MCF 10A (cell line): Measurements from ENCODE around the gene PAPOLG. TPM values are rescaled to one million over a fixed set of nuclear protein-coding genes. Genes with fewer than 3 reads are reported as not detected.

Source experiments
- BruUV-seq: library from RNA; stranded (reverse); fragments of 400-500 nt; replicated peaks from 2 replicates; lab custom pipeline; 2021; lab: Mats Ljungman, UMichigan
- CTCF ChIA-PET: fragments of 300-600 bp; sonication (Branson Sonifier 250); formaldehyde crosslinking; extraction: SDS; loops from one replicate; lab custom pipeline; 2021; ENCODE audit warnings: antibody characterized with exemption, inconsistent platforms; lab: Yijun Ruan, JAX
- POLR2A ChIA-PET: fragments of 300-600, 350-650 bp; sonication (Branson Sonifier 250); formaldehyde crosslinking; extraction: SDS; loops from one replicate; lab custom pipeline; 2020; ENCODE audit warnings: antibody characterized with exemption, inconsistent platforms; lab: Yijun Ruan, JAX
- DNase-seq: peaks from one replicate; pipeline ENCODE4 v3.0.0-alpha.2; 2018; ENCODE audit not compliant: unreplicated experiment
- H3K27ac Mint-ChIP-seq: one replicate; pipeline ENCODE4 v1.8.0; 2022; ENCODE audit warnings: mild to moderate bottlenecking, low read depth, mixed read lengths; ENCODE audit not compliant: unreplicated experiment
- H3K27me3 Mint-ChIP-seq: one replicate; pipeline ENCODE4 v1.8.0; 2022; ENCODE audit warnings: mixed read lengths; ENCODE audit not compliant: insufficient read depth, unreplicated experiment
- H3K36me3 Mint-ChIP-seq: one replicate; pipeline ENCODE4 v1.8.0; 2022; ENCODE audit warnings: mild to moderate bottlenecking, moderate library complexity, mixed read lengths; ENCODE audit not compliant: insufficient read depth, unreplicated experiment
- H3K4me1 Mint-ChIP-seq: one replicate; pipeline ENCODE4 v1.8.0; 2022; ENCODE audit warnings: mixed read lengths; ENCODE audit not compliant: insufficient read depth, unreplicated experiment
- H3K4me3 Mint-ChIP-seq: one replicate; pipeline ENCODE4 v1.8.0; 2022; ENCODE audit warnings: mild to moderate bottlenecking, moderate library complexity, mixed read lengths; ENCODE audit not compliant: unreplicated experiment
- H3K9me3 Mint-ChIP-seq: one replicate; pipeline ENCODE4 v1.8.0; 2022; ENCODE audit warnings: mixed read lengths; ENCODE audit not compliant: unreplicated experiment
- CTCF ChIP-seq: fragments of 200-600 bp; IDR thresholded peaks from one replicate; pipeline ENCODE4 v1.8.0; 2022; ENCODE audit warnings: antibody characterized with exemption, mild to moderate bottlenecking; ENCODE audit not compliant: unreplicated experiment
- intact Hi-C: fragments of 100-400 bp; cut with micrococcal nuclease; formaldehyde crosslinking; loops from 2 replicates; pipeline ENCODE4 v1.14.1; 2022
- total RNA-seq: library from RNA; stranded (reverse); gene quantifications from 2 replicates; pipeline ENCODE4 v1.2.3, GENCODE V29; 2022

Gene PAPOLG
- total RNA-seq, 1 experiment from 2014 or later = 16.9 TPM

GRCh38 chr2:60796573-60797509 is 40.8 kb downstream of the PAPOLG start:
- no peak overlapping the region for H3K27ac Mint-ChIP-seq
- H3K27me3 Mint-ChIP-seq = no peaks in the 10 kb centered on the region
- H3K9me3 Mint-ChIP-seq = no peaks in the 10 kb centered on the region
- H3K36me3 Mint-ChIP-seq = peaks cover 74% of the 10 kb centered on the region
- ChIA-PET CTCF (interaction anchor here (0.7 to 1.2 kb wide), 3 partner anchors 70 to 202 kb away, joined by 4 read pairs; no protein-coding TSS in a partner anchor), POLR2A (interaction anchor here (0.6 to 1.4 kb wide), 3 partner anchors 11 to 593 kb away, joined by 3 to 4 read pairs (median 3); no protein-coding TSS in a partner anchor)
- no peak for TF ChIP-seq CTCF
- H3K4me3 Mint-ChIP-seq = no peak overlapping the region
- no TSS peak for BruUV-seq
- no peak for DNase-seq
- no peaks in the 10 kb centered on the region for H3K4me1 Mint-ChIP-seq
- intact Hi-C loops = no loop called here

- H3K27ac Mint-ChIP-seq = no peak overlapping the region
- no peak overlapping the region for H3K4me3 Mint-ChIP-seq
- intact Hi-C loops = no loop called here
- peaks cover 23% of the 10 kb centered on the region for H3K36me3 Mint-ChIP-seq
- ChIA-PET CTCF (no interaction called here), POLR2A (interaction anchor here (1.1 kb wide), 1 partner anchor 81 kb away, joined by 3 read pairs; no protein-coding TSS in a partner anchor)
- no peaks in the 10 kb centered on the region for H3K27me3 Mint-ChIP-seq
- TF ChIP-seq CTCF = no peak
- no peaks in the 10 kb centered on the region for H3K4me1 Mint-ChIP-seq
- no peaks in the 10 kb centered on the region for H3K9me3 Mint-ChIP-seq
- no peak for DNase-seq
- BruUV-seq = no TSS peak
Measured at GRCh38 chr2:60804473-60804872, 48.4 kb downstream of the PAPOLG start.

DNA sequence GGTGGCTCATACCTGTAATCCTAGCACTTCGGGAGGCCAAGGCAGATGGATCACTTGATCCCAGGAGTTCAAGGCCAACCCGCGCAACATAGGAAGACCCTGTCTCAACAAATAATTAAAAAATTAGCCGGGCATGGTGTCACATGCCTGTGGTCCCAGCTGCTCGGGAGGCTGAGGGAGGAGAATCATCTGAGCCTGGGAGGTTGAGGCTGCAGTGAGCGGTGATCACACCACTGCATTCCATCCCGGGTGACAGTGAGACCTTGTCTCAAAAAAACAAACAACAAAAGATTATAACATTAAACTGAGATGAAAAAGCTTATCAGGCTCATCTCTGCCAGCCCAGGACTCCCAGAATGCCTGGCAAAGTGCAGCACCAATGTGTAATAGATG is 50.5 kb downstream of the PAPOLG start:
- Mint-ChIP-seq H3K4me1 (no peaks in the 10 kb centered on the region), H3K36me3 (peaks cover 6% of the 10 kb centered on the region), H3K4me3 (no peak overlapping the region), H3K27ac (no peak overlapping the region), H3K9me3 (no peaks in the 10 kb centered on the region), H3K27me3 (no peaks in the 10 kb centered on the region)
- BruUV-seq = no TSS peak
- intact Hi-C loops = no loop called here
- CTCF ChIA-PET = no interaction called here
- no peak for TF ChIP-seq CTCF
- POLR2A ChIA-PET = interaction anchor here (0.6 kb wide), 1 partner anchor 407 kb away, joined by 3 read pairs; no protein-coding TSS in a partner anchor
- DNase-seq = no peak

DNA sequence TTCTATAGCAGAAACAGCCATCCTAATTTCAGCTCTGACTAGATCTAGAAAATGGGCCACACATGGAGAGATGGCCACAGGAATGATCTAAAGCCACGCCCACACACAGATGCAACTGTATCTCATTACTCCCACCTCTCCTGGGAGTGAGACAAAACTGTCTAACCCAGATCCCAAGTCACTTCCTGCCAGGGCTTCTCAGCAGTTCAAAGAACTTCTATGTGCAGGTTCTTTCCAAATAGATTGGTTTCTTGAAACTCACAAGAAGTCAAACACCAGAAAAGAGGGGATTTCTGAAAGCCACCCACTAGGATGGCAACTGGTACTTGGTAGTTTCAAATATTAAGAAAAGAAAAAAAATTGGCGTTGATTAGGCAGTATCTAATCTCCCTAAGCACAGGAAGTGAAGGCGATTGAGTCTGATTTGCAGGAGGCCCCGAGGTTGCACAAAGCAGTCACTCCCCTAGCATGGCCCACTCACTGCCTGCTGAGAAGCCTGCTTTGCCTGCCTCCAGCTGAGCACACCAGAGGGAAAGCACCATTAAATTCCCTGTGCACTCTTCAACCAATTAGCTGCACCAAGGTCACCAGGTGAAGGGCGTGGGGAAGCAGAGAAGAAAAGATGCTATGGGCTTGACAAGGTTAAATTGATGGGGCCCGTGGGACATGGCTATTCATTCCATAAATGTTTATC is 51.1 kb downstream of the PAPOLG start:
- intact Hi-C loops = no loop called here
- TF ChIP-seq CTCF = no peak
- BruUV-seq = no TSS peak
- ChIA-PET CTCF (interaction anchor here (0.5 to 0.7 kb wide), 3 partner anchors 16 to 200 kb away, joined by 3 to 4 read pairs (median 3); no protein-coding TSS in a partner anchor), POLR2A (interaction anchor here (0.6 kb wide), 1 partner anchor 406 kb away, joined by 3 read pairs; no protein-coding TSS in a partner anchor)
- Mint-ChIP-seq H3K9me3 (no peaks in the 10 kb centered on the region), H3K36me3 (peaks cover 6% of the 10 kb centered on the region), H3K27ac (no peak overlapping the region), H3K27me3 (no peaks in the 10 kb centered on the region), H3K4me3 (no peak overlapping the region), H3K4me1 (no peaks in the 10 kb centered on the region)
- peak; percentile 13 for DNase-seq
